Chondrocyte (in vitro differentiated cells): ENCODE measurements around the gene TEKT5. TPM values are rescaled to one million over a fixed set of nuclear protein-coding genes. Genes with fewer than 3 reads are reported as not detected.
"Not testable (repeated sequence)": the region's sequence is repeated elsewhere in the genome, so short reads cannot be mapped to it uniquely, and the experiment has no call there.

Source experiments
- DNase-seq: peaks from one replicate; pipeline ENCODE4 v3.0.0; 2021; ENCODE audit warnings: mixed read lengths, low spot score
- H3K27ac Mint-ChIP-seq: one replicate; pipeline ENCODE4 v1.8.0; 2021; ENCODE audit warnings: mild to moderate bottlenecking, moderate library complexity, mixed read lengths; ENCODE audit not compliant: unreplicated experiment
- H3K27me3 Mint-ChIP-seq: 2 replicates; pipeline ENCODE4 v1.8.0; 2021; ENCODE audit warnings: low read depth, mixed read lengths
- H3K36me3 Mint-ChIP-seq: 2 replicates; pipeline ENCODE4 v1.8.0; 2021; ENCODE audit warnings: low read depth, mixed read lengths
- H3K4me1 Mint-ChIP-seq: 2 replicates; pipeline ENCODE4 v1.8.0; 2021; ENCODE audit warnings: low read depth, mild to moderate bottlenecking, mixed read lengths
- H3K4me3 Mint-ChIP-seq: one replicate; pipeline ENCODE4 v1.8.0; 2021; ENCODE audit warnings: mild to moderate bottlenecking, moderate library complexity, mixed read lengths; ENCODE audit not compliant: unreplicated experiment
- H3K9me3 Mint-ChIP-seq: 2 replicates; pipeline ENCODE4 v1.8.0; 2021; ENCODE audit warnings: low read depth, mixed read lengths
- total RNA-seq: library from RNA; stranded (reverse); gene quantifications from 3 replicates; pipeline ENCODE4 v1.2.1, GENCODE V29; 2021
- TF ChIP-seq, protein P1 (sequence below): fragments of 200-600 bp; sonication (generic); IDR thresholded peaks from 2 replicates; pipeline ENCODE4 v1.5.0; 2021; ENCODE audit warnings: antibody characterized with exemption, mild to moderate bottlenecking, moderate library complexity

Gene TEKT5
- total RNA-seq, 1 donor from 2014 or later: not detected

DNA sequence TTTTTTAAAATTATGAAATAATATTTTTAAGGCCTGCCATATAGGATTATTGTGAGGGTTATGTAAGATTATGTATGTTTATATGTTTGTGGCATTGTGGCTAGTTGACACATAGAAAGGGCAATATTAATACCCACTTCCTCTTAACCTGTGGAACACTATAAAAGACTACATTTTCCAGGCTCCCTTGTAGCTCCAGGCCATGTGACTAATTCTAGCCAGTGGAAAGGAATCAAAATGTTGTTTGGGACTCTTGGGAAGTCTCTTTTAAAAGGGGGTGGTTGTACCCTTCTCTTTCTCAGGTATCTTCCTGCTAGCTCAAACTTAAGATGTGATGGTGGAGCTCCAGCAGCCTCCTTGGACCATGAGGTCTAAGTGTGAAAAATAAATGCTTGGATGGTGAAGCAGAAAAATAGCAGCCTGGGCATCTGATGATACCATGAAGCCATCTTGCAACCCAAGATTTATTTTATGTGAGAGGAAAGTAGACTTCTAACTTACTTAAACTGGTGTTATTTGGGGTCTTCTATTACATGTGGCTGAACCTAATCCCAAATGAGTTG, 39.2 kb downstream of the TEKT5 start:
- Mint-ChIP-seq H3K9me3 (no peaks in the 10 kb centered on the region), H3K36me3 (no peaks in the 10 kb centered on the region), H3K27me3 (no peaks in the 10 kb centered on the region), H3K4me1 (no peaks in the 10 kb centered on the region), H3K4me3 (no peak overlapping the region), H3K27ac (no peak overlapping the region)
- TF ChIP-seq, protein P1, sequence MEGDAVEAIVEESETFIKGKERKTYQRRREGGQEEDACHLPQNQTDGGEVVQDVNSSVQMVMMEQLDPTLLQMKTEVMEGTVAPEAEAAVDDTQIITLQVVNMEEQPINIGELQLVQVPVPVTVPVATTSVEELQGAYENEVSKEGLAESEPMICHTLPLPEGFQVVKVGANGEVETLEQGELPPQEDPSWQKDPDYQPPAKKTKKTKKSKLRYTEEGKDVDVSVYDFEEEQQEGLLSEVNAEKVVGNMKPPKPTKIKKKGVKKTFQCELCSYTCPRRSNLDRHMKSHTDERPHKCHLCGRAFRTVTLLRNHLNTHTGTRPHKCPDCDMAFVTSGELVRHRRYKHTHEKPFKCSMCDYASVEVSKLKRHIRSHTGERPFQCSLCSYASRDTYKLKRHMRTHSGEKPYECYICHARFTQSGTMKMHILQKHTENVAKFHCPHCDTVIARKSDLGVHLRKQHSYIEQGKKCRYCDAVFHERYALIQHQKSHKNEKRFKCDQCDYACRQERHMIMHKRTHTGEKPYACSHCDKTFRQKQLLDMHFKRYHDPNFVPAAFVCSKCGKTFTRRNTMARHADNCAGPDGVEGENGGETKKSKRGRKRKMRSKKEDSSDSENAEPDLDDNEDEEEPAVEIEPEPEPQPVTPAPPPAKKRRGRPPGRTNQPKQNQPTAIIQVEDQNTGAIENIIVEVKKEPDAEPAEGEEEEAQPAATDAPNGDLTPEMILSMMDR: no peak
- DNase-seq: no peak

DNA sequence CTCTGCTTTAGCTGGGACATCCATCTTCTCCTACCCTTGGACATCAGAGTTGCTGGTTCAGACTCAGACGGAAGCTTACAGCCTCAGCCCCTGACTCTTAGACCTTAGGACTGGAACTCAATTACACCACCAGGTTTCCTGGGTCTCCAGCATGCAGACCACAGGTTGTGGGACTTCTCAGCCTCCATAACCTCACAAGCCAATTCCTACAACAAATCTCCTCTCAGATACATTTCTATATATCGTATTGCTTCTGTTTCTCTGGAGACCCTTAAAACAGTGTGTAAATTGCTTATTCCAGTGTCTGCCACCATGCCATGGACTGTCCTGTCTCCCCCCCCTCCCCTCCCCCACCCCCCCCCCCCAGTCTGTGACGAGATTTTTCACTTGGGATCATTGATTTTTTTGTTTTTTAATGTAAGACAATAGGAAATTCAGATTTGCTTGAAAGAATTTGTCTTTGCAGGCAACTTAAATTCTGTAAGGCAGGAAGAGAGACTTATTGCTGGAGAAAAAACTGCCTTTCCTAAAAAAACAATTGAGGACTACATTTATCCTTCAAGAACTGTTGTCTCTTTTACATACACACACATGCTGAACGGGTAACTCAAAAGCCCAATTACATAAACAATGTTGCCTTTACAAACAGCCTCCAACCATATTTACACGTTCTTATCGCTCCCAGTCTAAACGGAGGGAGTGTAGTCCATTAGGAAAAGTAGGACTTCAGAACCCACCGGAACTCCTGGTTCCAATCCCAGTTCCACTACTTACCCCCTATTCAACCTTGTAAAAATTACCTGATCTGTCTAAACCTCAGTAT, 39.9 kb downstream of the TEKT5 start:
- Mint-ChIP-seq H3K27me3 (no peaks in the 10 kb centered on the region), H3K9me3 (no peaks in the 10 kb centered on the region), H3K36me3 (no peaks in the 10 kb centered on the region), H3K27ac (no peak overlapping the region), H3K4me3 (no peak overlapping the region), H3K4me1 (no peaks in the 10 kb centered on the region)
- TF ChIP-seq, protein P1: no peak
- no peak for DNase-seq

DNA sequence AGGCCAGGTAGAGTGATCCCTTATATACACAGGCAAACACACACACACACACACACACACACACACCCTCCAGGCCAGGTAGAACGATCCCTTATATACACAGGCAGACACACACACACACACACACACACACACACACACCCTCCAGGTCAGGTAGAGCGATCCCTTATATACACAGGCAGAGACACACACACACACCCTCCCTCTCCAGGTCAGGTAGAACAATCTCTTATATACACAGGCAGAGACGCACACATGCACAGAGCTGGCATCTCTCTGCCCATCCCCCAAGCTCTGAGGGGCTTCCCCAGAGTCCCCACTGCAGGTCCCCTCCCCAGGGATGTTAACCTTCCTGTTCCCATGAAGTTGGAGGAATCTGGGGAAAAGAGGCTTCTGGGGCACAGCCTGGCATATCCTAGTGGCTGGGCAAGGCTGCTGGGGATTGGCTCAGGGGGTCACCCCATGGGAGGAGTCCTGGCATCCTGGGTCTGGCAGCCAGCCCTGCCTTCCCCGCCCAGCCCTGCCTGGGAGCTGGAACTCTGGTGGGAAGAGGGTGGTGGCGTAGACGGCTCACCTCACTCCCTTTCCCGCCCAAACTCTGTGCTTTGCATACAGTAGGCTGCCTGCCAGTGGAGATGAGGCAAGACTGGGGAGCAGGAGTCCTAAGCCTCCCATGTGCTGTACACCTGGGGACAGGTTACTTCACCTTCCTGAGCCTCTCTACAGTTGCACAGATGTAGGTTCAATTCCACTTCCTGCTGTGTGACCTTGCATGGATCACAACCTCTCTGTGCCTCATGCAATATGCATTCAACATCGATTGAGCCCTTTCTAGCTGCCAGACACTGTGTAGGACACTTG, 41.8 kb downstream of the TEKT5 start:
- Mint-ChIP-seq H3K4me3 (no peak overlapping the region), H3K9me3 (no peaks in the 10 kb centered on the region), H3K27ac (no peak overlapping the region), H3K4me1 (no peaks in the 10 kb centered on the region), H3K36me3 (no peaks in the 10 kb centered on the region), H3K27me3 (no peaks in the 10 kb centered on the region)
- TF ChIP-seq, protein P1: no peak
- DNase-seq: no peak

DNA sequence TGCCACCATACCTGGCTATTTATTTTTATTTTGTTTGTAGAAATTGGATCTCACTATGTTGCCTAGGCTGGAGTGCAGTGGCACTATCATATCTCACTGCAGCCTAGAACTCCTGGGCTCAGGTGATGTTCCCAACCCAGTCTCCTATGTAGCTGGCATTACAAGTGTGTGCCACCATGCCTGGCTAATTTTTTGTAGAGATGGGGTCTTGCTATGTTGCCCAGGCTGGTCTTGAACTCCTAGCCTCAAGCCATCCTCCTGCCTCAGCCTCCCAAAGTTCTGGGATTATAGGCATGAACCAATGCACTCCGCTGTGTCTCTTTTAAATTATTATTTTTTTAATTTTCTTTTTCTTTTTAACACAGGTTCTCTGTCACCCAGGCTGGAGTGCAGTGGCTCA, 45.6 kb downstream of the TEKT5 start:
- H3K27me3 Mint-ChIP-seq, DNase-seq, H3K36me3 Mint-ChIP-seq, H3K9me3 Mint-ChIP-seq, H3K4me1 Mint-ChIP-seq, H3K27ac Mint-ChIP-seq, H3K4me3 Mint-ChIP-seq: not testable (repeated sequence)

DNA sequence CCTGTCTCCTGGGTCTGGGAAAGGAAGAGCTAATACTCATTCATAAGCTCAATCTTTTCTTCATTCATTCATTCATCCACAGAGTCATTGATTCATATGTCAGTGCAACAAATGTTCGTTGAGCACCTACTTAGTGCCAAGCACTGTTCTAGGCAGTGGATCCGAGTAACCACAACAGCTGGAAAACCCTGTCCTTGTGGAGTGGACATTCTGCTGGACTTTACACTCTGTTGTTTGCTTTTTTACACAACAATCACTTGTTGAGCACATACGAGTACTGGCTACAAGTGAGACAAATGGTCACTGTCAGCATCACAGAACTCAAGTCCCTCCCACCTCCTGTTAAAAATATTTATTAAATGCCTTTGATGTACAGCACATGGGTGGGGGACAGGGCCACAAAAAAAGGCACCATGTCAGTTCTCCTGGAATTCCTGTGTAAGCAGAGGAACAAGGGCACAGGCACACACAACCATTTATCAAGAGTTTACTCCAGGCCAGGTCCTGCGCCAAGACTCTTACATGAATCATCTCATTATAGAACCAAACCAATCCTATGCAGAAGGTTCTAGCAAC, 46.9 kb downstream of the TEKT5 start:
- Mint-ChIP-seq H3K36me3 (no peaks in the 10 kb centered on the region), H3K9me3 (no peaks in the 10 kb centered on the region), H3K4me3 (no peak overlapping the region), H3K4me1 (no peaks in the 10 kb centered on the region), H3K27ac (no peak overlapping the region), H3K27me3 (peaks cover 4% of the 10 kb centered on the region)
- TF ChIP-seq, protein P1: no peak
- no peak for DNase-seq
